Suprapubic skin (tissue), 4 donors: Measurements from ENCODE around the gene MAGEB10. TPM values are rescaled to one million over a fixed set of nuclear protein-coding genes. Genes with fewer than 3 reads are reported as not detected.
"Not testable (repeated sequence)": the region's sequence is repeated elsewhere in the genome, so short reads cannot be mapped to it uniquely, and the experiment has no call there.

Experiments used
- DNase-seq, 2 donors: peaks; one replicate each; pipeline ENCODE4 v3.0.0-alpha.2; 2019; ENCODE audit warnings: low spot score in 2 of 2
- H3K27ac ChIP-seq: fragments of 200-600 bp; sonication (generic); one replicate; pipeline ENCODE4 v1.5.1; 2019
- H3K27me3 ChIP-seq: fragments of 200-600 bp; sonication (generic); one replicate; pipeline ENCODE4 v1.5.1; 2019
- H3K36me3 ChIP-seq: fragments of 200-600 bp; sonication (generic); one replicate; pipeline ENCODE4 v1.5.1; 2019
- H3K4me1 ChIP-seq: fragments of 200-600 bp; sonication (generic); one replicate; pipeline ENCODE4 v1.5.1; 2019
- H3K4me3 ChIP-seq: fragments of 200-600 bp; sonication (generic); one replicate; pipeline ENCODE4 v1.5.1; 2019; ENCODE audit warnings: mild to moderate bottlenecking
- H3K9me3 ChIP-seq: fragments of 200-600 bp; sonication (generic); one replicate; pipeline ENCODE4 v1.5.1; 2019
- EP300 ChIP-seq: sonication (generic); formaldehyde crosslinking; IDR thresholded peaks from one replicate; pipeline ENCODE4 v1.6.1; 2017; ENCODE audit warnings: antibody characterized with exemption
- POLR2A ChIP-seq, 2 donors: fragments of 450-650 bp; IDR thresholded peaks; one replicate each; pipeline ENCODE4 v1.6.1; 2017; ENCODE audit warnings: antibody characterized with exemption in 2 of 2, mild to moderate bottlenecking in 2 of 2, moderate library complexity in 2 of 2
- POLR2AphosphoS5 ChIP-seq, 3 donors: sonication (generic); formaldehyde crosslinking; IDR thresholded peaks; one replicate each; pipeline ENCODE4 v1.6.1; 2017; ENCODE audit warnings: antibody characterized with exemption in 3 of 3
- WGBS: methylation state at CpG from one replicate; pipeline ENCODE4 v1.1.5; 2018; 5-methylcytosine and 5-hydroxymethylcytosine counted together
- total RNA-seq, 4 donors: library from RNA; depleted of rRNA; stranded (reverse); fragments of >200 nt; gene quantifications; one replicate each; pipeline ENCODE4 v1.1.0, GENCODE V29; 2016
- TF ChIP-seq, protein P1 (sequence below), 2 donors: fragments of 200-600 bp in 1 of 2; fragments of 450-650 bp in 1 of 2; sonication (generic) in 1 of 2; IDR thresholded peaks; one replicate each; pipeline ENCODE4 v1.5.1; 2016 to 2019; ENCODE audit warnings: antibody characterized with exemption in 2 of 2, mild to moderate bottlenecking in 1 of 2, moderate library complexity in 1 of 2

The MAGEB10 gene
- total RNA-seq, 4 donors from 2014 or later = not detected

DNA sequence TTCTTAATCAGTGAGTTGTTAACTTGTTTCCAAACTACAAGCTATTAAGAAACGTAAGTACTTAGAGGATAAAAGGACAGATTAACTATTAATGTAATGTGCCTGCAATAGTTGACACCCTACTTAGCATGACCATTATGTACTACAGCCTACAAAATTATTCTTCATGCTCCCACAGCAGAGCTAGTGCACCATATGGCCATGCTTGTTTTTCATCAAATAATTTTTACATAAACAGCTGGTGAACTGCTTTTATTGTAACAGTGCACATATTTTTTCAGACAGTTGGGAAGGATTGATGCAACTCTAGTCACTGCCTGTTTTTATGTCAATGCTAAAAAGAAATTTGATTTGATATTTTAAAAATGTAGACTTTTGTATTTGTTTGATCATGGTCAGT lies 10.2 kb upstream of the MAGEB10 start:
- Histone ChIP-seq H3K4me3 (no peak overlapping the region), H3K4me1 (no peaks in the 10 kb centered on the region), H3K27me3 (no peaks in the 10 kb centered on the region), H3K27ac (no peak overlapping the region), H3K36me3 (no peaks in the 10 kb centered on the region), H3K9me3 (no peaks in the 10 kb centered on the region)
- no peak for DNase-seq
- 43% methylated on average over 1 of the region's 1 CpG for WGBS
- TF ChIP-seq, protein P1, sequence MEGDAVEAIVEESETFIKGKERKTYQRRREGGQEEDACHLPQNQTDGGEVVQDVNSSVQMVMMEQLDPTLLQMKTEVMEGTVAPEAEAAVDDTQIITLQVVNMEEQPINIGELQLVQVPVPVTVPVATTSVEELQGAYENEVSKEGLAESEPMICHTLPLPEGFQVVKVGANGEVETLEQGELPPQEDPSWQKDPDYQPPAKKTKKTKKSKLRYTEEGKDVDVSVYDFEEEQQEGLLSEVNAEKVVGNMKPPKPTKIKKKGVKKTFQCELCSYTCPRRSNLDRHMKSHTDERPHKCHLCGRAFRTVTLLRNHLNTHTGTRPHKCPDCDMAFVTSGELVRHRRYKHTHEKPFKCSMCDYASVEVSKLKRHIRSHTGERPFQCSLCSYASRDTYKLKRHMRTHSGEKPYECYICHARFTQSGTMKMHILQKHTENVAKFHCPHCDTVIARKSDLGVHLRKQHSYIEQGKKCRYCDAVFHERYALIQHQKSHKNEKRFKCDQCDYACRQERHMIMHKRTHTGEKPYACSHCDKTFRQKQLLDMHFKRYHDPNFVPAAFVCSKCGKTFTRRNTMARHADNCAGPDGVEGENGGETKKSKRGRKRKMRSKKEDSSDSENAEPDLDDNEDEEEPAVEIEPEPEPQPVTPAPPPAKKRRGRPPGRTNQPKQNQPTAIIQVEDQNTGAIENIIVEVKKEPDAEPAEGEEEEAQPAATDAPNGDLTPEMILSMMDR (IDR thresholded peaks at IDR 0.05) = no peak
- TF ChIP-seq EP300 (no peak), POLR2AphosphoS5 (IDR thresholded peaks at IDR 0.05) (no peak), POLR2A (IDR thresholded peaks at IDR 0.05) (no peak)

DNA sequence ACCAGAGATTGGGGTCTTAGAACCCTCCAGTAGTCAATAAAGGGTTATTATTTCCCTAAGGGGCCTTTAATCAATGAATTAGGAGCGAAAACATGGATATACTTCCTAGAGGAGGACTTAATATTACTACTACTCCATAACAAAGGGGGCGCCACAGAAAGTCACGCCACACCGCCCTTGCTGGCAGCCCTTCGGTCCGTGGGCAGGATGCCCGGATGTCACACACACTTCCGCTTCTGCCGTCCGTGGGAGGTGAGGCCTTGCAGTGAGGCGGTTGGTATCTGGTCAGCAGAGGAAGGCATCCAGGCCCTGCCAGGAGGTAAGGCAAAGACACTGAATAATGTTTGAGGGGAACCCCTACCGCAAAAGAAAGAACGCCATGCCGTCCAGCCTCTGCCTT lies 436 bp downstream of the MAGEB10 start:
- no peaks in the 10 kb centered on the region for H3K9me3 ChIP-seq
- no peaks in the 10 kb centered on the region for H3K4me1 ChIP-seq
- no peak overlapping the region for H3K4me3 ChIP-seq
- TF ChIP-seq POLR2AphosphoS5 (IDR thresholded peaks at IDR 0.05) (no peak), EP300 (no peak), POLR2A (IDR thresholded peaks at IDR 0.05) (no peak)
- TF ChIP-seq, protein P1 (IDR thresholded peaks at IDR 0.05) = no peak
- no peaks in the 10 kb centered on the region for H3K36me3 ChIP-seq
- WGBS = 91% methylated on average over 14 of the region's 14 CpGs
- no peak overlapping the region for H3K27ac ChIP-seq
- no peaks in the 10 kb centered on the region for H3K27me3 ChIP-seq
- DNase-seq = no peak

DNA sequence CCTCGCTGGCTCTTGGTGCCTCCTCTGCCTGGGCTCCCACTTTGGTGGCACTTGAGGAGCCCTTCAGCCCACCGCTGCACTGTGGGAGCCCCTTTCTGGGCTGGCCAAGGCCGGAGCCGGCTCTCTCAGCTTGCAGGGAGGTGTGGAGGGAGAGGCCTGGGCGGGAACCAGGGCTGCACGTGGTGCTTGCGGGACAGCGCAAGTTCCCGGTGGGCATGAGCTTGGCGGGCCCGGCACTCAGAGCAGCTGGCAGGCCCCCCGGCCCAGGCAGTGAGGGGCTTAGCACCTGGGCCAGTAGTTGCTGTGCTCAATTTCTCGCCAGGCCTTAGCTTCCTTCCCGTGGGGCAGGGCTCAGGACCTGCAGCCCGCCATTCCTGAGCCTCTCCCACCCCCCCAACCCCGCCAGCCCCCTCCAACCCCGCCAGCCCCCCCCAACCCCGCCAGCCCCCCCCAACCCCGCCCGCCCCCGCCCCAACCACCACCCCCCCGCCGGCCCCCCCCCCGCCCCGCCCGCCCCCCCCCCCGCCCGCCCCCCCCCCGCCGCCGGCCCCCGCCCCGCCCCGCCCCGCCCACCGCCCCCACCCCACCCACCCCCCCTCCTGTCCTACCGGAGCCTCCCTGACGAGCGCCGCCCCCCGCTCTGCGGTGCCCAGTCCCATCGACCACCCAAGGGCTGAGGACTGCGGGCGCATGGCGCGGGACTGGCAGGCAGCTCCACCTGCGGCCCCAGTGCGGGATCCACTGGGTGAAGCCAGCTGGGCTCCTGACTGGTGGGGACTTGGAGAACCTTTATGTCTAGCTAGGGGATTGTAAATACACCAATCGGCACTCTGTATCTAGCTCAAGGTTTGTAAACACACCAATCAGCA lies 1.4 kb downstream of the MAGEB10 start:
- H3K36me3 ChIP-seq, DNase-seq, H3K27me3 ChIP-seq, H3K4me3 ChIP-seq, H3K9me3 ChIP-seq, H3K27ac ChIP-seq, H3K4me1 ChIP-seq: not testable (repeated sequence)
- 93% methylated on average over 10 of the region's 50 CpGs for WGBS

DNA sequence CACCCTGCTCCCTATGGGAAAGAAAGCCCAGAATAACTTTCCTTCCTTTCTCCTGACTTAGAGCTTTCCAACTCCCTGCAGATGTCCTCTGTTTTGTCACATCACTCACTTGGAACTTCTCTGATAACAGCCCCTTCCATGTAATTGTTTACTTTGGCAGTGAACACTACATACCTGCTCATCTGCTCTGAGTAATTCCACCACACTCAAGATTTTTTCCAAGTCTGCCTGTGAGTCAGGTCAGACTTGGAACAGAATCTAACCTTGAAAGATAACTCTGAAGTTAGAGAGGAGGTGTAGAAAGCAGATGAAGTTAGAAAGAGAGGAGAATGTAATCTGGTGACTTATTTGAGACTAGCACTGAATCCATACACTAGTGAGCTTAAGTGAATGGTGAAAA lies 7.4 kb downstream of the MAGEB10 start:
- DNase-seq = no peak
- Histone ChIP-seq H3K9me3 (no peaks in the 10 kb centered on the region), H3K4me1 (no peaks in the 10 kb centered on the region), H3K27ac (no peak overlapping the region), H3K4me3 (no peak overlapping the region), H3K27me3 (no peaks in the 10 kb centered on the region), H3K36me3 (no peaks in the 10 kb centered on the region)
- no peak for TF ChIP-seq EP300
- no peak for TF ChIP-seq POLR2A (IDR thresholded peaks at IDR 0.05)
- no peak for TF ChIP-seq POLR2AphosphoS5 (IDR thresholded peaks at IDR 0.05)
- TF ChIP-seq, protein P1 (IDR thresholded peaks at IDR 0.05) = no peak

DNA sequence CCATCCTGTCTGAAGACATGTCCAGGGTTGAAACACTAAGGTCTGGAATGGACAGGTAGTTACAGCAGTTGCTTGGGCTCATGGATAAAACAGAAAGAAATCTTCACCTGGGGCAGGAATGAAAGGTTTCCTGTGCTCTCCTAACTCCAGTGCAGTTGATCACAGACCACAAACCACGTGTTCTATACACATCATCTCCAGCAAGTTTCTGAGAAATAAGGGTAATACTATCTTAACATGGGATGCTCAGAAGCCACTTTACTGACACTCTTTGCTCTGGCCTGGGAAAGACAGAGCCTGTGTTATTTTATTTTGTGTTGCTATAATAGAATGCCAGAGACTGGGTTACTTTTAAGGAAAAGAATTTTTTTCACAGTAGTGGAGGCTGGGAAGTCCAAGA lies 16.0 kb downstream of the MAGEB10 start:
- H3K9me3 ChIP-seq = no peaks in the 10 kb centered on the region
- no peaks in the 10 kb centered on the region for H3K27me3 ChIP-seq
- DNase-seq = no peak
- no peaks in the 10 kb centered on the region for H3K36me3 ChIP-seq
- H3K4me3 ChIP-seq = no peak overlapping the region
- 31% methylated on average over 1 of the region's 1 CpG for WGBS
- H3K4me1 ChIP-seq = no peaks in the 10 kb centered on the region
- H3K27ac ChIP-seq = no peak overlapping the region
- TF ChIP-seq POLR2A (IDR thresholded peaks at IDR 0.05) = no peak
- no peak for TF ChIP-seq POLR2AphosphoS5 (IDR thresholded peaks at IDR 0.05)
- TF ChIP-seq, protein P1 (IDR thresholded peaks at IDR 0.05) = no peak
- no peak for TF ChIP-seq EP300
